ENCODE measurements around the gene NR2E3. TPM values are rescaled to one million over a fixed set of nuclear protein-coding genes. Genes with fewer than 3 reads are reported as not detected.

Gene NR2E3
- total RNA-seq, 1 donor from 2014 or later = not detected

GRCh38 chr15:71802770-71803169 lies 7.6 kb upstream of the NR2E3 start:
- H3K36me3 Mint-ChIP-seq (ENCODE audit: low read depth) = no peaks in the 10 kb centered on the region
- no peaks in the 10 kb centered on the region for H3K27me3 Mint-ChIP-seq (ENCODE audit: low read depth)
- H3K4me3 Mint-ChIP-seq (ENCODE audit: unreplicated experiment) = no peak overlapping the region
- no peak for DNase-seq (ENCODE audit: low spot score)
- H3K27ac Mint-ChIP-seq (ENCODE audit: unreplicated experiment) = no peak overlapping the region
- TF ChIP-seq CTCF (IDR thresholded peaks at IDR 0.05) = peak; percentile 66
- H3K4me1 Mint-ChIP-seq (ENCODE audit: low read depth) = peaks cover 41% of the 10 kb centered on the region
- H3K9me3 Mint-ChIP-seq (ENCODE audit: low read depth) = no peaks in the 10 kb centered on the region

GRCh38 chr15:71804226-71804625 lies 6.1 kb upstream of the NR2E3 start:
- H3K27me3 Mint-ChIP-seq (ENCODE audit: low read depth) = no peaks in the 10 kb centered on the region
- DNase-seq (ENCODE audit: low spot score) = no peak

GRCh38 chr15:71804695-71805470 lies 5.5 kb upstream of the NR2E3 start:
- no peaks in the 10 kb centered on the region for H3K36me3 Mint-ChIP-seq (ENCODE audit: low read depth)
- DNase-seq (ENCODE audit: low spot score) = no peak
- H3K4me1 Mint-ChIP-seq (ENCODE audit: low read depth) = peaks cover 49% of the 10 kb centered on the region
- H3K27ac Mint-ChIP-seq (ENCODE audit: unreplicated experiment) = no peak overlapping the region
- H3K9me3 Mint-ChIP-seq (ENCODE audit: low read depth) = no peaks in the 10 kb centered on the region
- no peaks in the 10 kb centered on the region for H3K27me3 Mint-ChIP-seq (ENCODE audit: low read depth)
- H3K4me3 Mint-ChIP-seq (ENCODE audit: unreplicated experiment) = no peak overlapping the region
- TF ChIP-seq CTCF (IDR thresholded peaks at IDR 0.05) = no peak

More at GRCh38 chr15:71804226-71804625, 6.1 kb upstream of the NR2E3 start:
- TF ChIP-seq CTCF (IDR thresholded peaks at IDR 0.05) = no peak
- no peak overlapping the region for H3K4me3 Mint-ChIP-seq (ENCODE audit: unreplicated experiment)
- H3K4me1 Mint-ChIP-seq (ENCODE audit: low read depth) = peaks cover 49% of the 10 kb centered on the region
- H3K9me3 Mint-ChIP-seq (ENCODE audit: low read depth) = no peaks in the 10 kb centered on the region
- H3K27ac Mint-ChIP-seq (ENCODE audit: unreplicated experiment) = no peak overlapping the region
- H3K36me3 Mint-ChIP-seq (ENCODE audit: low read depth) = no peaks in the 10 kb centered on the region

GRCh38 chr15:71806452-71806931 lies 3.9 kb upstream of the NR2E3 start:
- no peak for TF ChIP-seq CTCF (IDR thresholded peaks at IDR 0.05)
- DNase-seq (ENCODE audit: low spot score) = no peak
- Mint-ChIP-seq H3K4me3 (ENCODE audit: unreplicated experiment) (no peak overlapping the region), H3K27ac (ENCODE audit: unreplicated experiment) (no peak overlapping the region), H3K36me3 (ENCODE audit: low read depth) (no peaks in the 10 kb centered on the region), H3K9me3 (ENCODE audit: low read depth) (no peaks in the 10 kb centered on the region), H3K27me3 (ENCODE audit: low read depth) (no peaks in the 10 kb centered on the region), H3K4me1 (ENCODE audit: low read depth) (peaks cover 45% of the 10 kb centered on the region)

- no peak for DNase-seq (ENCODE audit: low spot score)
- Mint-ChIP-seq H3K4me3 (ENCODE audit: unreplicated experiment) (no peak overlapping the region), H3K36me3 (ENCODE audit: low read depth) (no peaks in the 10 kb centered on the region), H3K27me3 (ENCODE audit: low read depth) (no peaks in the 10 kb centered on the region), H3K4me1 (ENCODE audit: low read depth) (peaks cover 45% of the 10 kb centered on the region), H3K27ac (ENCODE audit: unreplicated experiment) (peak overlapping the region; percentile 51), H3K9me3 (ENCODE audit: low read depth) (no peaks in the 10 kb centered on the region)
- no peak for TF ChIP-seq CTCF (IDR thresholded peaks at IDR 0.05)
These were observed 3.2 kb upstream of the NR2E3 start for GRCh38 chr15:71807125-71807629.

Measured in chondrocyte (in vitro differentiated cells).